Right lobe of liver (tissue), 6 donors: Measurements from ENCODE around the gene GAS6. TPM values are rescaled to one million over a fixed set of nuclear protein-coding genes. Genes with fewer than 3 reads are reported as not detected.

Experiments
- ATAC-seq, 4 donors: fragments of 200-7000 bp; cut with Tn5 transposase; one replicate each; pipeline ENCODE4 v1.9.1; 2020; ENCODE audit warnings: mild to moderate bottlenecking in 4 of 4, moderate library complexity in 4 of 4
- DNase-seq, 3 donors: peaks; one replicate each; pipeline ENCODE4 v3.0.0-alpha.2; 2020
- H3K27ac ChIP-seq, 3 donors: fragments of 200-600 bp; one replicate each; pipeline ENCODE4 v1.8.0; 2022
- H3K27me3 ChIP-seq, 2 donors: fragments of 200-600 bp; one replicate each; pipeline ENCODE4 v1.8.0; 2022
- H3K36me3 ChIP-seq, 4 donors: fragments of 200-600 bp; sonication (generic) in 1 of 4; one replicate each; pipeline versions ENCODE4 v1.5.1 to v1.8.0; 2017 to 2022; ENCODE audit warnings: control low read depth in 1 of 4
- H3K4me1 ChIP-seq, 4 donors: fragments of 200-600 bp; sonication (generic) in 1 of 4; one replicate each; pipeline versions ENCODE4 v1.5.1 to v1.8.0; 2017 to 2022; ENCODE audit warnings: control low read depth in 1 of 4
- H3K4me3 ChIP-seq, 3 donors: fragments of 200-600 bp; one replicate each; pipeline ENCODE4 v1.8.0; 2022
- H3K9me3 ChIP-seq, 4 donors: fragments of 200-600 bp; sonication (generic) in 1 of 4; one replicate each; pipeline versions ENCODE4 v1.5.1 to v1.8.0; 2017 to 2022; ENCODE audit warnings: control low read depth in 1 of 4
- CTCF ChIP-seq, 4 donors: fragments of 200-600 bp in 3 of 4; fragments of 450-650 bp in 1 of 4; IDR thresholded peaks; one replicate each; pipeline versions ENCODE4 v1.5.1 to v1.8.0; 2016 to 2022; ENCODE audit warnings: antibody characterized with exemption in 4 of 4, mild to moderate bottlenecking in 2 of 4
- POLR2A ChIP-seq: fragments of 450-650 bp; IDR thresholded peaks from one replicate; pipeline ENCODE4 v1.6.1; 2017; ENCODE audit warnings: antibody characterized with exemption, mild to moderate bottlenecking
- WGBS: methylation state at CpG from one replicate; pipeline ENCODE4 v1.1.6; 2018; ENCODE audit warnings: low coverage, low lambda C conversion rate; ENCODE audit not compliant: insufficient coverage; ENCODE audit errors: missing lambda C conversion rate; 5-methylcytosine and 5-hydroxymethylcytosine counted together
- intact Hi-C, 2 donors: fragments of 100-400 bp; cut with DNase I; formaldehyde crosslinking; loops; one replicate each; pipeline versions ENCODE4 v1.11.2 to v1.14.1; 2022
- total RNA-seq, 6 experiments: library from RNA; depleted of rRNA in 2 of 6; stranded (reverse); fragments of >200 nt in 2 of 6; fragmentation: NEBNext Ultra II Directional in 3 of 6; extraction: Animal tissue kit (Norgen Biotek cat#: 25700) in 3 of 6; gene quantifications; one replicate each; pipeline versions ENCODE4 v1.1.0 to v1.2.4, GENCODE V29; 2016 to 2023
- donor health status: DM: no; HTN: yes; CAD: no.
- donor health status: DM: no; HTN: no; CAD: no.
- donor health status: DM: no; HTN: no; CAD: no.
- donor health status: DM: no; HTN: yes; CAD: no.
- donor health status: DM: no; HTN: yes; CAD: no.

Gene GAS6
- total RNA-seq, 6 experiments from 2014 or later: 11.9 to 48.5 (median 27.2) TPM

GRCh38 chr13:113819731-113820715 is 43.9 kb downstream of the GAS6 start:
- TF ChIP-seq CTCF (IDR thresholded peaks at IDR 0.05): no peak
- TF ChIP-seq POLR2A: no peak
- Histone ChIP-seq H3K27me3 (no peaks in the 10 kb centered on the region), H3K9me3 (no peaks in the 10 kb centered on the region), H3K4me3 (no peak overlapping the region), H3K4me1 (peaks cover 0 to 2% (median 0%) of the 10 kb centered on the region in 4 donors), H3K36me3 (no peaks in the 10 kb centered on the region), H3K27ac (no peak overlapping the region)
- 90% methylated on average over 20 of the region's 52 CpGs for WGBS
- DNase-seq (peak in 1 of 3 donors; percentile 19), ATAC-seq (no peak)
- intact Hi-C loops: loop anchor here in 1 of 2 donors (10.0 kb wide), 1 partner anchor 85 kb away; no protein-coding TSS in a partner anchor

- no peak for ATAC-seq
- 70% methylated on average over 2 of the region's 13 CpGs for WGBS
- intact Hi-C loops: loop anchor here in 1 of 2 donors (10.0 kb wide), 1 partner anchor 85 kb away; no protein-coding TSS in a partner anchor
- H3K4me3 ChIP-seq: no peak overlapping the region
- no peaks in the 10 kb centered on the region for H3K9me3 ChIP-seq
- H3K4me1 ChIP-seq: peaks cover 0 to 2% (median 0%) of the 10 kb centered on the region in 4 donors
- DNase-seq: peak in 1 of 3 donors; percentile 18
- H3K27me3 ChIP-seq: no peaks in the 10 kb centered on the region
- TF ChIP-seq POLR2A (no peak), CTCF (IDR thresholded peaks at IDR 0.05) (no peak)
- no peak overlapping the region for H3K27ac ChIP-seq
- H3K36me3 ChIP-seq: no peaks in the 10 kb centered on the region
Observed at GRCh38 chr13:113819341-113819730, 44.5 kb downstream of the GAS6 start.

- Histone ChIP-seq H3K4me1 (peaks cover 0 to 2% (median 0%) of the 10 kb centered on the region in 4 donors), H3K27ac (no peak overlapping the region), H3K9me3 (no peaks in the 10 kb centered on the region), H3K27me3 (no peaks in the 10 kb centered on the region), H3K36me3 (no peaks in the 10 kb centered on the region), H3K4me3 (no peak overlapping the region)
- no peak for ATAC-seq
- 100% methylated on average over 2 of the region's 26 CpGs for WGBS
- TF ChIP-seq CTCF (IDR thresholded peaks at IDR 0.05) (no peak), POLR2A (no peak)
- DNase-seq: peak in 1 of 3 donors; percentile 27
- intact Hi-C loops: loop anchor here in 1 of 2 donors (10.0 kb wide), 1 partner anchor 86 kb away; no protein-coding TSS in a partner anchor
Observed at GRCh38 chr13:113818700-113819295, 45.1 kb downstream of the GAS6 start.

GRCh38 chr13:113817860-113818691 is 45.8 kb downstream of the GAS6 start:
- ATAC-seq (no peak), DNase-seq (no peak)
- Histone ChIP-seq H3K9me3 (no peaks in the 10 kb centered on the region), H3K4me3 (no peak overlapping the region), H3K27me3 (no peaks in the 10 kb centered on the region), H3K4me1 (peaks cover 0 to 2% (median 0%) of the 10 kb centered on the region in 4 donors), H3K27ac (no peak overlapping the region), H3K36me3 (no peaks in the 10 kb centered on the region)
- no peak for TF ChIP-seq CTCF (IDR thresholded peaks at IDR 0.05)
- TF ChIP-seq POLR2A: no peak
- 75% methylated on average over 8 of the region's 60 CpGs for WGBS
- intact Hi-C loops: loop anchor here in 1 of 2 donors (10.0 kb wide), 1 partner anchor 87 kb away; no protein-coding TSS in a partner anchor
